Measurements from ENCODE around the gene SEC23A.
"Not testable (repeated sequence)": the region's sequence is repeated elsewhere in the genome, so short reads cannot be mapped to it uniquely, and the experiment has no call there.

Gene SEC23A

GRCh38 chr14:39016733-39017095, 86.3 kb downstream of the SEC23A start:
- no peak for TF ChIP-seq CTCF (IDR thresholded peaks at IDR 0.05; ENCODE audit: insufficient read depth, low read length, poor library complexity, severe bottlenecking)
- Histone ChIP-seq H3K27me3 (replicated peaks; ENCODE audit: control insufficient read depth, insufficient read depth, low read length) (no peaks in the 10 kb centered on the region), H3K4me3 (replicated peaks; ENCODE audit: low read depth, low read length) (no peak overlapping the region), H3K36me3 (ENCODE audit: control insufficient read depth, insufficient read depth, low read length) (no peaks in the 10 kb centered on the region)
- DNase-seq (ENCODE audit: extremely low read depth, insufficient read length): no peak

- no peak for TF ChIP-seq CTCF (IDR thresholded peaks at IDR 0.05; ENCODE audit: insufficient read depth, low read length, poor library complexity, severe bottlenecking)
- H3K27me3 ChIP-seq (replicated peaks; ENCODE audit: control insufficient read depth, insufficient read depth, low read length): no peaks in the 10 kb centered on the region
- no peaks in the 10 kb centered on the region for H3K36me3 ChIP-seq (ENCODE audit: control insufficient read depth, insufficient read depth, low read length)
- DNase-seq (ENCODE audit: extremely low read depth, insufficient read length): no peak
- H3K4me3 ChIP-seq (replicated peaks; ENCODE audit: low read depth, low read length): no peak overlapping the region
Observed at GRCh38 chr14:39015964-39016577, 87.0 kb downstream of the SEC23A start.

GRCh38 chr14:39015360-39015961, 87.6 kb downstream of the SEC23A start:
- no peak for DNase-seq (ENCODE audit: extremely low read depth, insufficient read length)
- TF ChIP-seq CTCF (IDR thresholded peaks at IDR 0.05; ENCODE audit: insufficient read depth, low read length, poor library complexity, severe bottlenecking): peak; percentile 80
- no peaks in the 10 kb centered on the region for H3K36me3 ChIP-seq (ENCODE audit: control insufficient read depth, insufficient read depth, low read length)
- H3K4me3 ChIP-seq (replicated peaks; ENCODE audit: low read depth, low read length): no peak overlapping the region
- H3K27me3 ChIP-seq (replicated peaks; ENCODE audit: control insufficient read depth, insufficient read depth, low read length): no peaks in the 10 kb centered on the region

- no peak for TF ChIP-seq CTCF (IDR thresholded peaks at IDR 0.05; ENCODE audit: insufficient read depth, low read length, poor library complexity, severe bottlenecking)
- no peak for DNase-seq (ENCODE audit: extremely low read depth, insufficient read length)
- H3K36me3 ChIP-seq (ENCODE audit: control insufficient read depth, insufficient read depth, low read length): no peaks in the 10 kb centered on the region
- no peaks in the 10 kb centered on the region for H3K27me3 ChIP-seq (replicated peaks; ENCODE audit: control insufficient read depth, insufficient read depth, low read length)
- no peak overlapping the region for H3K4me3 ChIP-seq (replicated peaks; ENCODE audit: low read depth, low read length)
Observed at GRCh38 chr14:39014460-39014859, 88.6 kb downstream of the SEC23A start.

GRCh38 chr14:39008965-39009364, 94.1 kb downstream of the SEC23A start:
- not testable (repeated sequence) for H3K4me3 ChIP-seq (replicated peaks; ENCODE audit: low read depth, low read length); DNase-seq (ENCODE audit: extremely low read depth, insufficient read length); H3K27me3 ChIP-seq (replicated peaks; ENCODE audit: control insufficient read depth, insufficient read depth, low read length); H3K36me3 ChIP-seq (ENCODE audit: control insufficient read depth, insufficient read depth, low read length)

GRCh38 chr14:39006721-39007410, 96.2 kb downstream of the SEC23A start:
- TF ChIP-seq CTCF (IDR thresholded peaks at IDR 0.05; ENCODE audit: insufficient read depth, low read length, poor library complexity, severe bottlenecking): no peak
- Histone ChIP-seq H3K27me3 (replicated peaks; ENCODE audit: control insufficient read depth, insufficient read depth, low read length) (no peaks in the 10 kb centered on the region), H3K36me3 (ENCODE audit: control insufficient read depth, insufficient read depth, low read length) (no peaks in the 10 kb centered on the region), H3K4me3 (replicated peaks; ENCODE audit: low read depth, low read length) (no peak overlapping the region)
- DNase-seq (ENCODE audit: extremely low read depth, insufficient read length): no peak
